ENCODE measurements around the gene NOSIP. TPM values are rescaled to one million over a fixed set of nuclear protein-coding genes. Genes with fewer than 3 reads are reported as not detected.

The NOSIP gene
- total RNA-seq, 4 donors from 2014 or later = 29.0 to 347 (median 65.4) TPM

DNA sequence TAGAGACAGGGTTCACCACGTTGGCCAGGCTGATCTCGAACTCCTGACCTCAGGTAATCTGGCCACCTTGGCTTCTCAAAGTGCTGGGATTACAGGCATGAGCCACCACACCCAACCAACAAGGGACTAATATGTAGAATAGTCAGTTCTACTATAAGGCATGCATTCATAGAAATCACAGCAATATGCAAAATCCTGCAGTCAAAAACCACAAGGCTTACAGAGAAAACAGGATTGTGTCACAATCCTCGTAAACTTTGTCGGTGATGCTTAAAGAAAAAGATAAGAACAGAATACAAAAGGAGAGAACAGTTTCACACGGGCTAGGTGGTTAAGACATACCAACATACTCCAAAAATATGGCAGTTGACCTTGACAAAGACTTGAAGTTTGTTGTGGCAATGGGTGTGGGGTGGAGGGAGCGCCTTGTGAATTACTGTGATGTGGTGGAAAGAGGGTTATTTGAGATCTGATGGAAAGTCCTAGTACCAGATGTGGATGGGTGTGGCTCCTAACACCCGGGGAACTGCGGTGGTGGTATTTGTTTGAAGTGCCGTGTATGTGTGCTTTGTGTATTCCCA is 12.4 kb downstream of the NOSIP start:
- no peaks in the 10 kb centered on the region for H3K9me3 ChIP-seq
- H3K4me1 ChIP-seq = peaks cover 4 to 12% of the 10 kb centered on the region in 2 donors
- intact Hi-C loops (cut with DNase I; ENCODE audit: low total_unique reads) = no loop called here
- no peak overlapping the region for H3K4me3 ChIP-seq
- no peak for DNase-seq
- no peaks in the 10 kb centered on the region for H3K36me3 ChIP-seq
- no peak for TF ChIP-seq POLR2A (IDR thresholded peaks at IDR 0.05)
- TF ChIP-seq, protein P1, sequence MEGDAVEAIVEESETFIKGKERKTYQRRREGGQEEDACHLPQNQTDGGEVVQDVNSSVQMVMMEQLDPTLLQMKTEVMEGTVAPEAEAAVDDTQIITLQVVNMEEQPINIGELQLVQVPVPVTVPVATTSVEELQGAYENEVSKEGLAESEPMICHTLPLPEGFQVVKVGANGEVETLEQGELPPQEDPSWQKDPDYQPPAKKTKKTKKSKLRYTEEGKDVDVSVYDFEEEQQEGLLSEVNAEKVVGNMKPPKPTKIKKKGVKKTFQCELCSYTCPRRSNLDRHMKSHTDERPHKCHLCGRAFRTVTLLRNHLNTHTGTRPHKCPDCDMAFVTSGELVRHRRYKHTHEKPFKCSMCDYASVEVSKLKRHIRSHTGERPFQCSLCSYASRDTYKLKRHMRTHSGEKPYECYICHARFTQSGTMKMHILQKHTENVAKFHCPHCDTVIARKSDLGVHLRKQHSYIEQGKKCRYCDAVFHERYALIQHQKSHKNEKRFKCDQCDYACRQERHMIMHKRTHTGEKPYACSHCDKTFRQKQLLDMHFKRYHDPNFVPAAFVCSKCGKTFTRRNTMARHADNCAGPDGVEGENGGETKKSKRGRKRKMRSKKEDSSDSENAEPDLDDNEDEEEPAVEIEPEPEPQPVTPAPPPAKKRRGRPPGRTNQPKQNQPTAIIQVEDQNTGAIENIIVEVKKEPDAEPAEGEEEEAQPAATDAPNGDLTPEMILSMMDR (IDR thresholded peaks at IDR 0.05) = no peak
- no peak overlapping the region for H3K27ac ChIP-seq
- H3K27me3 ChIP-seq = no peaks in the 10 kb centered on the region

GRCh38 chr19:49566302-49566701 is 14.1 kb downstream of the NOSIP start:
- H3K36me3 ChIP-seq = no peaks in the 10 kb centered on the region
- intact Hi-C loops (cut with DNase I; ENCODE audit: low total_unique reads) = no loop called here
- no peak for DNase-seq
- TF ChIP-seq, protein P1 (IDR thresholded peaks at IDR 0.05) = no peak
- TF ChIP-seq POLR2A (IDR thresholded peaks at IDR 0.05) = no peak
- no peak overlapping the region for H3K4me3 ChIP-seq
- H3K4me1 ChIP-seq = peaks cover 1 to 10% of the 10 kb centered on the region in 2 donors
- no peak overlapping the region for H3K27ac ChIP-seq
- H3K9me3 ChIP-seq = no peaks in the 10 kb centered on the region
- H3K27me3 ChIP-seq = no peaks in the 10 kb centered on the region

DNA sequence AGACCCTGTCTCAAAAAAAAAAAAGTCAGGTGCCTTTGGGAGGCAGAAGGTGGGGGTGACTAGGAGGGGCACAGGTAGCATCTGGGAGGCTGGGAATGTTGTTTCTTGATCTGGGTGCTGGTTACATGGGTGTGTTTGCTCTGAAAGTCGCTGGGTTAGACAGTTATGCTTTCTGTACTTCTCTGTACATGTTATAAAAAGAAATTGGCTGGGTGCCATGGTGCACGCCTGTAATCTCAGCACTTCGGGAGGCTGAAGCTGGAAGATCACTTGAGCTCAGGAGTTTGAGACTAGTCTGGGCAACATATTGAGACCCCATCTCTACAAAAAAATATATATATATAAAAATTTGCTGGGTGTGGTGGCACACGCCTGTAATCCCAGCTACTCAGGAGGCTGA is 15.1 kb downstream of the NOSIP start:
- Histone ChIP-seq H3K36me3 (no peaks in the 10 kb centered on the region), H3K4me3 (no peak overlapping the region), H3K9me3 (no peaks in the 10 kb centered on the region), H3K27me3 (no peaks in the 10 kb centered on the region), H3K4me1 (no peaks in the 10 kb centered on the region), H3K27ac (no peak overlapping the region)
- no peak for TF ChIP-seq POLR2A (IDR thresholded peaks at IDR 0.05)
- TF ChIP-seq, protein P1 (IDR thresholded peaks at IDR 0.05) = no peak
- intact Hi-C loops (cut with DNase I; ENCODE audit: low total_unique reads) = no loop called here
- no peak for DNase-seq

- Histone ChIP-seq H3K4me1 (no peaks in the 10 kb centered on the region), H3K4me3 (no peak overlapping the region), H3K36me3 (no peaks in the 10 kb centered on the region), H3K27ac (no peak overlapping the region), H3K27me3 (no peaks in the 10 kb centered on the region), H3K9me3 (no peaks in the 10 kb centered on the region)
- intact Hi-C loops (cut with DNase I; ENCODE audit: low total_unique reads) = no loop called here
- TF ChIP-seq, protein P1 (IDR thresholded peaks at IDR 0.05) = no peak
- TF ChIP-seq POLR2A (IDR thresholded peaks at IDR 0.05) = no peak
- no peak for DNase-seq
Observed at GRCh38 chr19:49564616-49565045, 15.7 kb downstream of the NOSIP start.

DNA sequence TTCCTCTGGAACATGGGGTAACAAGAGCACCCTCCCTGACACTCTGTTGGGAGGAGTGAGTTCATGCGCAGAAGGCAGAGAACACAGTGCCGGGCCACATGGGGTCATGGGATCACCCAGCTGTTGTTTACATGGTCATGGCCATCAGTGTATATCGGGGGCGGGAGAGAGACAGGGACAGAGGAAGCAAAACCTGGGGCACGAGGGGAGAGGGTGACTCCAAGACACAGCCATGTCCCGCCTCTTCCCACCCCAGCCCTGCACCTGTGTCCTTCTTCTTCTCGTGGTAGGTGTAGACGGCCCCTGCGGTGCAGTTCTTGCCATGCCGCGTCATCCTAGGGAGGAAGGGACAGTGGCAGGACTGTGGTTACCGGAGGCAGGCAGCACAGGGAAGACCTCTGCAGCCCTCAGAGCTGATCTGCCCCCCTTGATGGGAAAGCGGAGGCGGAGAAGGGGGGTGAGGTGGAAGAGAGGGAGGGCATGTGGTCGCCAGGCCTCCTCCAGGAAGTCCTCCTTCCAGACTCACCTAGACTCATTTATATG is 19.9 kb downstream of the NOSIP start:
- no peak overlapping the region for H3K27ac ChIP-seq
- TF ChIP-seq, protein P1 (IDR thresholded peaks at IDR 0.05) = no peak
- no peak for TF ChIP-seq POLR2A (IDR thresholded peaks at IDR 0.05)
- DNase-seq = no peak
- no peaks in the 10 kb centered on the region for H3K27me3 ChIP-seq
- no peaks in the 10 kb centered on the region for H3K9me3 ChIP-seq
- no peak overlapping the region for H3K4me3 ChIP-seq
- intact Hi-C loops (cut with DNase I; ENCODE audit: low total_unique reads) = no loop called here
- H3K4me1 ChIP-seq = no peaks in the 10 kb centered on the region
- H3K36me3 ChIP-seq = no peaks in the 10 kb centered on the region

All from uterus (tissue), 4 donors.